ENCODE data around the gene CAMTA1.

CAMTA1 gene

GRCh38 chr1:7434566-7434965, 649.3 kb downstream of the CAMTA1 start:
- H3F3A ChIP-seq (ENCODE audit: insufficient read depth) = no peaks in the 10 kb centered on the region
- no peak overlapping the region for H3K4me3 ChIP-seq (ENCODE audit: insufficient read depth, low read length, poor library complexity, severe bottlenecking)
- no peak overlapping the region for H3K27ac ChIP-seq (ENCODE audit: low read depth, low read length)
- no peaks in the 10 kb centered on the region for H3K9me2 ChIP-seq (replicated peaks; ENCODE audit: insufficient read depth, low read length)
- H3K4me2 ChIP-seq (ENCODE audit: low read depth, low read length, poor library complexity, severe bottlenecking) = no peak overlapping the region
- no peaks in the 10 kb centered on the region for H3K36me3 ChIP-seq (ENCODE audit: low read length)
- H3K9me3 ChIP-seq (ENCODE audit: insufficient read depth, low read length) = no peaks in the 10 kb centered on the region
- no peak for TF ChIP-seq CTCF (IDR thresholded peaks at IDR 0.05; ENCODE audit: insufficient read depth, low read length, poor library complexity, severe bottlenecking)
- no peak for TF ChIP-seq EZH2phosphoT487 (conservative IDR thresholded peaks at IDR 0.05; ENCODE audit: low read length)
- no peaks in the 10 kb centered on the region for H4K20me1 ChIP-seq (ENCODE audit: low read depth, low read length)
- H3K27me3 ChIP-seq (ENCODE audit: low read length) = no peaks in the 10 kb centered on the region
- no peaks in the 10 kb centered on the region for H3K79me2 ChIP-seq (ENCODE audit: insufficient read depth, low read length)
- H2AFZ ChIP-seq (ENCODE audit: low read depth, low read length, severe bottlenecking) = no peak overlapping the region
- H3K9ac ChIP-seq (ENCODE audit: low read length) = no peak overlapping the region

GRCh38 chr1:7435276-7436055, 650.2 kb downstream of the CAMTA1 start:
- no peaks in the 10 kb centered on the region for H3K9me2 ChIP-seq (replicated peaks; ENCODE audit: insufficient read depth, low read length)
- H3K9ac ChIP-seq (ENCODE audit: low read length) = no peak overlapping the region
- H3K9me3 ChIP-seq (ENCODE audit: insufficient read depth, low read length) = no peaks in the 10 kb centered on the region
- no peak overlapping the region for H2AFZ ChIP-seq (ENCODE audit: low read depth, low read length, severe bottlenecking)
- H4K20me1 ChIP-seq (ENCODE audit: low read depth, low read length) = no peaks in the 10 kb centered on the region
- no peaks in the 10 kb centered on the region for H3K79me2 ChIP-seq (ENCODE audit: insufficient read depth, low read length)
- no peak overlapping the region for H3K4me2 ChIP-seq (ENCODE audit: low read depth, low read length, poor library complexity, severe bottlenecking)
- H3K36me3 ChIP-seq (ENCODE audit: low read length) = no peaks in the 10 kb centered on the region
- no peaks in the 10 kb centered on the region for H3F3A ChIP-seq (ENCODE audit: insufficient read depth)
- H3K4me3 ChIP-seq (ENCODE audit: insufficient read depth, low read length, poor library complexity, severe bottlenecking) = no peak overlapping the region
- no peak overlapping the region for H3K27ac ChIP-seq (ENCODE audit: low read depth, low read length)
- TF ChIP-seq CTCF (IDR thresholded peaks at IDR 0.05; ENCODE audit: insufficient read depth, low read length, poor library complexity, severe bottlenecking) (no peak), EZH2phosphoT487 (conservative IDR thresholded peaks at IDR 0.05; ENCODE audit: low read length) (no peak)
- H3K27me3 ChIP-seq (ENCODE audit: low read length) = no peaks in the 10 kb centered on the region

- Histone ChIP-seq H3K9ac (ENCODE audit: low read length) (no peak overlapping the region), H3K27me3 (ENCODE audit: low read length) (no peaks in the 10 kb centered on the region), H3K27ac (ENCODE audit: low read depth, low read length) (no peak overlapping the region), H4K20me1 (ENCODE audit: low read depth, low read length) (no peaks in the 10 kb centered on the region), H3K9me2 (replicated peaks; ENCODE audit: insufficient read depth, low read length) (no peaks in the 10 kb centered on the region), H3K4me2 (ENCODE audit: low read depth, low read length, poor library complexity, severe bottlenecking) (no peak overlapping the region), H3K9me3 (ENCODE audit: insufficient read depth, low read length) (no peaks in the 10 kb centered on the region), H3F3A (ENCODE audit: insufficient read depth) (no peaks in the 10 kb centered on the region), H3K79me2 (ENCODE audit: insufficient read depth, low read length) (no peaks in the 10 kb centered on the region), H3K4me3 (ENCODE audit: insufficient read depth, low read length, poor library complexity, severe bottlenecking) (no peak overlapping the region), H3K36me3 (ENCODE audit: low read length) (no peaks in the 10 kb centered on the region), H2AFZ (ENCODE audit: low read depth, low read length, severe bottlenecking) (no peak overlapping the region)
- TF ChIP-seq EZH2phosphoT487 (conservative IDR thresholded peaks at IDR 0.05; ENCODE audit: low read length) (no peak), CTCF (IDR thresholded peaks at IDR 0.05; ENCODE audit: insufficient read depth, low read length, poor library complexity, severe bottlenecking) (no peak)
Observed at GRCh38 chr1:7436056-7437005, 651.1 kb downstream of the CAMTA1 start.

Measured in SU-DHL-6 (cell line).